GM18502 (cell line): ENCODE data around the gene ARHGDIG.

Experiments
- ATAC-seq: cut with Tn5 transposase; IDR thresholded peaks from one replicate; pipeline ENCODE4 v1.9.1; 2021; ENCODE audit warnings: mild to moderate bottlenecking; ENCODE audit not compliant: unreplicated experiment, poor library complexity

ARHGDIG gene

GRCh38 chr16:278863-279366 lies 1.5 kb upstream of the ARHGDIG start:
- ATAC-seq: no peak

DNA sequence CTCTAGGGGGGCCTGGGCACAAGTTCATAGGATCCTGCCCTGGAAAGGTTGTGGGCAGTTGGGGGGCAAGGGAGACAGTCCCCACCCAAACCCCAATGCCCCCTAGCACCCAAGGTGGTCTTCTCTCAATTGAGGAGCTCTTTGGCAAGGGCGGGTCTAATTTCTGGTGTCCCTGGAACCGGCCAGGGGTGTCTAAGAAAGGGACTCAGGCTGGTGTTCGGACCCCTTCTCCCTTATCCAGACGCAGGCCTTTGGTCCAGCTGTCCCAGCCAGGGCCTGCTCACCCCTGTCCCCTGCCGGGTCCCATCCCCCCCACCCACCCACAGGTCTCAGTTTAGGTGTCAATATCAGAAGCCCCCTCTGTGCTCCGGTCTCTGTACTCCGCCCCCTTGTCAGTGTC lies 860 bp upstream of the ARHGDIG start:
- no peak for ATAC-seq

- no peak for ATAC-seq
Measured at GRCh38 chr16:280005-280460, 358 bp upstream of the ARHGDIG start.

- ATAC-seq: no peak
Measured at GRCh38 chr16:280991-281659, 734 bp downstream of the ARHGDIG start.

- ATAC-seq: no peak
Measured at GRCh38 chr16:281660-282255, 1.4 kb downstream of the ARHGDIG start.

GRCh38 chr16:282491-282890 lies 2.1 kb downstream of the ARHGDIG start:
- ATAC-seq: no peak

DNA sequence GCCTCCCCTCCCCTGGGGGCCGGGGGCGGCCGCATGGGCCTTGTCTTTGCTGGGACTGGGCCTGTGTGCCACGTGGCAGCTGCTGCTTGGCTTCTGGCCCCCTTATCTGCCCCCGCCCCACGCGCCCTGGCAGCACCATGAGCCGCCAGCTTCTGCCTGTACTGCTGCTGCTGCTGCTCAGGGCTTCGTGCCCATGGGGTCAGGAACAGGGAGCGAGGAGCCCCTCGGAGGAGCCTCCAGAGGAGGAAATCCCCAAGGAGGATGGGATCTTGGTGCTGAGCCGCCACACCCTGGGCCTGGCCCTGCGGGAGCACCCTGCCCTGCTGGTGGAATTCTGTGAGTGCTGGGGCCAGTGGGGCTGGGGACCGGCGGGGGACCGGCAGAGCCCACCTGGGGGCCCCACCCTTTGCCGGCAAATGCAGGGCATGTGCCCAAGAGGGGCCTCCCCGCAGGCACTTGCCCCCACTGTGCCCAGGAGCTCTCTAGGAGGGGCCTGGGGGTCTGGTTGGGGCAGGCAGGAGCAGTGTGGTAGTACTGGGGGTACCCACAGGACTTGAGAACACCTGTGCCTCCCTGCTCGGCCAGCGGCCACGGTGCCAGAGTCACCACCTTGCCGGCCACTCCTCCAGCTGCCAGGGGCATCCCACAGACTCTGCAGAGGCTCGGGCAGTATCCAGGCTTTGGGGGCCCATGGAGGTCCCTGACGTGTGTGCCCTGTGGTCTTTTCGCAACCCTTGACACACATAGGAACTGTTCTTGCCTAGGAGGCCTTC lies 2.8 kb downstream of the ARHGDIG start, which contains the start of gene PDIA2:
Gene PDIA2 (plus strand): TSS at position 132 of the 773 bp plus-strand sequence. CDS start 6 bp downstream, at position 138.
- ATAC-seq: no peak

DNA sequence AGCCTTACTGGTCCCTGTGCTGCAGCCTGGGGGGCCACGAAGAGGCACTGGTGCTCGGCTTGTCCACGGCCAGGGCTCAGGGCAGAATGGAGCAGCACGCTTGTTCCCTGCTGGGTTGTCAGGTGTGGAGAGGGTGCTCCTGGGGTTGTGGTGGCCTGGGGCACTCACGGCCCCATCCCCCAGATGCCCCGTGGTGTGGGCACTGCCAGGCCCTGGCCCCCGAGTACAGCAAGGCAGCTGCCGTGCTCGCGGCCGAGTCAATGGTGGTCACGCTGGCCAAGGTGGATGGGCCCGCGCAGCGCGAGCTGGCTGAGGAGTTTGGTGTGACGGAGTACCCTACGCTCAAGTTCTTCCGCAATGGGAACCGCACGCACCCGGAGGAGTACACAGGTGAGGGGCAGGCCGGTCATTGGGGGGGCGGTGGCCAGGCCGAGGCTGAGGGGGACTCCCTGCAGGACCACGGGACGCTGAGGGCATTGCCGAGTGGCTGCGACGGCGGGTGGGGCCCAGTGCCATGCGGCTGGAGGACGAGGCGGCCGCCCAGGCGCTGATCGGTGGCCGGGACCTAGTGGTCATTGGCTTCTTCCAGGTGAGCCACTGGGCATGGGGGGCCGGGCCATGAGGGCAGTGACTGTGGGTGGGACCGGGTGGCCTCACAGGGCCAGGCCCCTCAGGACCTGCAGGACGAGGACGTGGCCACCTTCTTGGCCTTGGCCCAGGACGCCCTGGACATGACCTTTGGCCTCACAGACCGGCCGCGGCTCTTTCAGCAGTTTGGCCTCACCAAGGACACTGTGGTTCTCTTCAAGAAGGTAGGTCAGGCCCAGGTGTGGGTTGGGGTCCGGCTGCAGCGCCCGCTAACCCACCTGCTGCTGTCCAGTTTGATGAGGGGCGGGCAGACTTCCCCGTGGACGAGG lies 4.1 kb downstream of the ARHGDIG start:
- no peak for ATAC-seq

GRCh38 chr16:285146-286055 lies 5.0 kb downstream of the ARHGDIG start:
- no peak for ATAC-seq

- no peak for ATAC-seq
Measured at GRCh38 chr16:286491-287297, 6.3 kb downstream of the ARHGDIG start.

DNA sequence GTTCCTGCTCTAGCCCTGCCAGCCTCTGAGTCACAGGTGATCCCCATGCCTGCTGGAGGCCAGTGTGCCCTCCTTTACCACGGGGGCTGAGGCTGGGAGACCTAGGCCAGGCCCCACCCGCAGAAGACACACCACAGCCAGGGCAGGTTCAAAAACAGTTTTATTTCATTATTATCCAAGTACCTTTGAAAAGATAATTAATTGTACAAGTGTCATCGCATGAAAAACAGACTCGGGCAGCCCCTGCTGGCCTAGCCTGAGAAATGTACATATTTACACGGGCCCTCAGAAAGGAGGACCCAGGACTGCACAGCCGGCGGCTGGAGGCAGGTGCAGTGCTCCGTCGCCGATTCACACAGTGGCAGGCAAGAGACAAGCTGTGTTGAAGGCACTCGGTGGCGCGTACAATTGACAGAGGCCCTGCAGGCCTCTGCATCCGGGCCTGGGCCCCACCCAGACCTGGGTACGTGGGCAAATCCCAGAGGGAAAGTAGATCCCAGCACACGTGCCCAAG lies 7.0 kb downstream of the ARHGDIG start:
- no peak for ATAC-seq

- ATAC-seq: no peak
Measured at GRCh38 chr16:287981-288920, 7.9 kb downstream of the ARHGDIG start.

DNA sequence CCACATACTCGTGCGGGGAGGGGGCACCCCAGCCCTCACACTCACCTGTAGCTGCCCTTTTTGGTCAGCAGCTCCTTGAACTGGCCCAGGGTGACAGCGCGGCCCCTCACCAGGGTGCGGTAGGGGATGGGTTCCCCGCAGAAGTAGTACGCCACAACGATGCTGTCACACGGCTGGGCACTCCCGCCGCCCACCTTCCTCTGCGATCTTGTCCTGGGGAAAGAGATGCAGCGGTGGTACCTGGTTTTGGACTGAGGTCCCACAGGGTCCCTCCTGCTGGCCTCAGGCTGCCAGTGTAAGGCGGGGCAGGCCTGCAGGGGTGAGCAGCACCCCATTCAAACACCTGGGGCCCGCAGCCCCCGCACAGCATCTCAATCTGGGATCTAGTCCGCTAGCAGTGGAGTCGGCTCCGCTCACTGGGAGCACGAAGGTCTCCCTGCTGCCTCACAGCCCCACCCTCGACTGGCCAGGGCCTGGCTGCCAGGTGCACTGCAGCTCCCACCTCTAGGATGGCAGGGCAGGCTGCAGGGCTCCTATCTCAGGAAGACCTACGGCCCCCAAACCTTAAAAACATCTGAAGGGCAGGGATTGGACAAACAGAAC lies 9.1 kb downstream of the ARHGDIG start:
- ATAC-seq: no peak

GRCh38 chr16:290015-290680 lies 9.8 kb downstream of the ARHGDIG start:
- ATAC-seq: no peak

GRCh38 chr16:290681-291405 lies 10.5 kb downstream of the ARHGDIG start:
- no peak for ATAC-seq
